MM.1S (cell line): ENCODE results near the gene TRIM32.

Source experiments
- DNase-seq: peaks from one replicate; pipeline ENCODE4 v3.0.0-alpha.2; 2015
- H2AFZ ChIP-seq: fragments of 300-600 bp; sonication (generic); 2 replicates; pipeline ENCODE4 v1.6.0; 2016; ENCODE audit warnings: antibody characterized with exemption, low read length
- H3F3A ChIP-seq: fragments of 300-600 bp; sonication (generic); 2 replicates; pipeline ENCODE4 v1.6.1; 2016; ENCODE audit warnings: mild to moderate bottlenecking, antibody characterized with exemption, low read length, moderate library complexity, mixed read lengths; ENCODE audit not compliant: insufficient read depth
- H3K27ac ChIP-seq: fragments of 300-600 bp; sonication (generic); 2 replicates; pipeline ENCODE4 v1.5.1; 2016; ENCODE audit warnings: mild to moderate bottlenecking, low read length
- H3K27me3 ChIP-seq: fragments of 300-600 bp; sonication (generic); replicated peaks from 2 replicates; pipeline ENCODE4 v1.6.0; 2016; ENCODE audit warnings: low read length; ENCODE audit not compliant: insufficient read depth
- H3K36me3 ChIP-seq: fragments of 300-600 bp; sonication (generic); replicated peaks from 2 replicates; pipeline ENCODE4 v1.6.1; 2016; ENCODE audit warnings: mild to moderate bottlenecking, low read length, mixed read lengths; ENCODE audit not compliant: insufficient read depth
- H3K4me1 ChIP-seq: fragments of 300-600 bp; sonication (generic); 2 replicates; pipeline ENCODE4 v1.6.1; 2016; ENCODE audit warnings: low read length, mixed read lengths
- H3K4me2 ChIP-seq: fragments of 300-600 bp; sonication (generic); 2 replicates; pipeline ENCODE4 v1.6.0; 2016; ENCODE audit warnings: low read depth, low read length
- H3K4me3 ChIP-seq: fragments of 300-600 bp; sonication (generic); 2 replicates; pipeline ENCODE4 v1.5.1; 2016; ENCODE audit warnings: low read length, mixed read lengths
- H3K79me2 ChIP-seq: fragments of 300-600 bp; sonication (generic); 2 replicates; pipeline ENCODE4 v1.6.1; 2016; ENCODE audit warnings: mixed run types, low read length, mixed read lengths
- H3K9ac ChIP-seq: fragments of 300-600 bp; sonication (generic); 2 replicates; pipeline ENCODE4 v1.6.1; 2016; ENCODE audit warnings: low read length, mixed read lengths
- H3K9me2 ChIP-seq: fragments of 300-600 bp; sonication (generic); replicated peaks from 2 replicates; pipeline ENCODE4 v1.6.1; 2016; ENCODE audit warnings: mild to moderate bottlenecking, low read length, mixed read lengths; ENCODE audit not compliant: insufficient read depth
- H3K9me3 ChIP-seq: fragments of 300-600 bp; sonication (generic); replicated peaks from 2 replicates; pipeline ENCODE4 v1.6.1; 2016; ENCODE audit warnings: mild to moderate bottlenecking, low read length, mixed read lengths; ENCODE audit not compliant: insufficient read depth
- H4K20me1 ChIP-seq: fragments of 300-600 bp; sonication (generic); 2 replicates; pipeline ENCODE4 v1.6.1; 2016; ENCODE audit warnings: mild to moderate bottlenecking, low read length, moderate library complexity, mixed read lengths; ENCODE audit not compliant: insufficient read depth
- CTCF ChIP-seq: fragments of 300-600 bp; sonication (generic); IDR thresholded peaks from 2 replicates; pipeline ENCODE4 v1.5.1; 2016; ENCODE audit warnings: antibody characterized with exemption, low read length, mixed read lengths
- EZH2 ChIP-seq: fragments of 300-600 bp; sonication (generic); optimal IDR thresholded peaks from 2 replicates; pipeline ENCODE3; 2017; ENCODE audit warnings: low read depth, mild to moderate bottlenecking, antibody characterized with exemption, low read length, mixed read lengths
- EZH2phosphoT487 ChIP-seq: fragments of 300-600 bp; sonication (generic); IDR thresholded peaks from 2 replicates; pipeline ENCODE4 v1.6.1; 2018; ENCODE audit warnings: antibody characterized with exemption, low read length

TRIM32 gene

GRCh38 chr9:116683535-116683934 lies 3.6 kb upstream of the TRIM32 start:
- H3K36me3 ChIP-seq = no peaks in the 10 kb centered on the region
- H4K20me1 ChIP-seq = no peaks in the 10 kb centered on the region
- H2AFZ ChIP-seq = no peak overlapping the region
- no peak overlapping the region for H3K4me3 ChIP-seq
- H3F3A ChIP-seq = no peaks in the 10 kb centered on the region
- H3K4me1 ChIP-seq = peaks cover 5% of the 10 kb centered on the region
- H3K27me3 ChIP-seq = no peaks in the 10 kb centered on the region
- no peak overlapping the region for H3K27ac ChIP-seq
- peaks cover 11% of the 10 kb centered on the region for H3K79me2 ChIP-seq
- no peak for TF ChIP-seq EZH2
- TF ChIP-seq CTCF = no peak
- TF ChIP-seq EZH2phosphoT487 = no peak
- no peak overlapping the region for H3K9ac ChIP-seq
- no peak overlapping the region for H3K4me2 ChIP-seq
- DNase-seq = no peak
- no peaks in the 10 kb centered on the region for H3K9me3 ChIP-seq
- H3K9me2 ChIP-seq = no peaks in the 10 kb centered on the region

GRCh38 chr9:116685166-116685565 lies 1.9 kb upstream of the TRIM32 start:
- Histone ChIP-seq H3K27me3 (no peaks in the 10 kb centered on the region), H4K20me1 (no peaks in the 10 kb centered on the region), H3F3A (no peaks in the 10 kb centered on the region), H2AFZ (no peak overlapping the region), H3K4me1 (peaks cover 5% of the 10 kb centered on the region), H3K36me3 (no peaks in the 10 kb centered on the region), H3K27ac (no peak overlapping the region), H3K4me2 (no peak overlapping the region), H3K9me3 (no peaks in the 10 kb centered on the region), H3K9ac (no peak overlapping the region), H3K79me2 (peaks cover 18% of the 10 kb centered on the region), H3K9me2 (no peaks in the 10 kb centered on the region), H3K4me3 (no peak overlapping the region)
- DNase-seq = no peak
- TF ChIP-seq EZH2phosphoT487 = no peak
- TF ChIP-seq CTCF = no peak
- no peak for TF ChIP-seq EZH2

- no peaks in the 10 kb centered on the region for H3K9me3 ChIP-seq
- TF ChIP-seq CTCF = no peak
- no peak for TF ChIP-seq EZH2phosphoT487
- TF ChIP-seq EZH2 = no peak
- no peaks in the 10 kb centered on the region for H3F3A ChIP-seq
- H3K27ac ChIP-seq = no peak overlapping the region
- H3K9ac ChIP-seq = peak overlapping the region; percentile 51; the same call in 1 of the 2 replicates
- H3K9me2 ChIP-seq = no peaks in the 10 kb centered on the region
- H3K4me3 ChIP-seq = peak overlapping the region; percentile 91
- H3K4me1 ChIP-seq = peaks cover 5% of the 10 kb centered on the region
- H3K79me2 ChIP-seq = peaks cover 20% of the 10 kb centered on the region
- H3K36me3 ChIP-seq = no peaks in the 10 kb centered on the region
- H4K20me1 ChIP-seq = no peaks in the 10 kb centered on the region
- H3K27me3 ChIP-seq = no peaks in the 10 kb centered on the region
- peak overlapping the region; percentile 79 for H3K4me2 ChIP-seq
- H2AFZ ChIP-seq = peak overlapping the region; percentile 84
- peak; percentile 6 for DNase-seq
These were observed 970 bp upstream of the TRIM32 start for GRCh38 chr9:116686135-116686534.
